Measurements from ENCODE around the gene FAM20A.

DNA sequence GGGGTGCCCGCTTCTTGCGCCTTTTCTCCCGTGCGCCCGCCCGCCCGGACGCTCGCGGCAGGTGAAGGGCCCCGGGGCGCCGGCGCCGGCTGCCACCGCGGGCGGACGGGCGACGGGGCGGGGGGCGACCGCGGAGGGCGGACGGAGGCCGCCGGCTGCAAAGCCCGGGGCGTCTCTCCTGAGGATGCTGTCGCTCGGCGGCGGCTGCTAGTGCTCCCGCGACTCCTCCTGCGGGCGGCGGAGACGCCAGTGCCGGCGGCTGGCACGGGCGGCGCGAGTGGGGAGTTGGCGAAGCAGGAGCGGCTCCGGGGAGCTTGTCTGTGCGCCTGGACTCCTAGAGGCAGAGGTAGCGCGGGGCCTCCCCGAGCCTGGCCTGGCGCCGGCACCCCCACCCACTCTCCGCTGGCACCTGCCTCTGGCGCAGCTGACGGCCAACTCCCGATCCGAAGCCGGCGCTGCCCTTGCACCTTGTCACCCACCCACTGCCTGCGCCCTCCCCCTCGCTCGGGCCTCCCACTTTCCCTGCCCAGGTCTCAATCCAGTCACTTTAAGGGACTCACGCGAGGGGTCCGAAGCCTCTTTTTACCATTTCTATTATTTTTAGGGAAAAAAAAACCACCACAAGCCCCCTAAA, at the start of gene FAM20A:
- no peak for TF ChIP-seq CTCF (IDR thresholded peaks at IDR 0.05 in 2 of 3, conservative IDR thresholded peaks at IDR 0.05 in 1 of 3; ENCODE audit: borderline replicate concordance in 1 of 3, insufficient read depth in 1 of 3, low read depth in 2 of 3, low read length in 2 of 3)
- no peak for TF ChIP-seq SRF (IDR thresholded peaks at IDR 0.05; ENCODE audit: low read depth)
- TF ChIP-seq POLR2A (IDR thresholded peaks at IDR 0.05; ENCODE audit: borderline replicate concordance, extremely low read depth, insufficient read depth, insufficient read length), result no peak
- no peak for TF ChIP-seq CEBPB (IDR thresholded peaks at IDR 0.05; ENCODE audit: low read depth)
- TF ChIP-seq EZH2 (IDR thresholded peaks at IDR 0.05), result no peak
- no peak for TF ChIP-seq EZH2phosphoT487 (IDR thresholded peaks at IDR 0.05; ENCODE audit: borderline replicate concordance)
- TF ChIP-seq, protein P1, sequence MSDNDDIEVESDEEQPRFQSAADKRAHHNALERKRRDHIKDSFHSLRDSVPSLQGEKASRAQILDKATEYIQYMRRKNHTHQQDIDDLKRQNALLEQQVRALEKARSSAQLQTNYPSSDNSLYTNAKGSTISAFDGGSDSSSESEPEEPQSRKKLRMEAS (IDR thresholded peaks at IDR 0.05), result no peak

All from HCT116 (cell line).